Spleen (tissue), 11 donors: ENCODE results near the gene ST3GAL4. TPM values are rescaled to one million over a fixed set of nuclear protein-coding genes. Genes with fewer than 3 reads are reported as not detected.
A peak's percentile ranks its signal among the peaks of the same experiment; 100 is the strongest.

Experiments
- DNase-seq: peaks from one replicate; pipeline ENCODE4 v3.0.0-alpha.2; 2020
- H3K27ac ChIP-seq, 8 donors: fragments of 200-600 bp; sonication (generic) in 7 of 8; 1 replicate in 4 of 8; 2 replicates in 4 of 8; pipeline versions ENCODE4 v1.5.0 to v1.8.0; 2016 to 2021; ENCODE audit warnings: inconsistent platforms in 4 of 8, mild to moderate bottlenecking in 4 of 8, moderate library complexity in 1 of 8
- H3K27me3 ChIP-seq, 7 donors: fragments of 200-600 bp; sonication (generic) in 6 of 7; replicated peaks in 1 of 7; 1 replicate in 4 of 7; 2 replicates in 3 of 7; pipeline versions ENCODE4 v1.5.0 to v1.8.0; 2016 to 2021; ENCODE audit warnings: inconsistent platforms in 3 of 7, mild to moderate bottlenecking in 1 of 7
- H3K36me3 ChIP-seq, 6 donors: fragments of 200-600 bp; sonication (generic) in 5 of 6; 1 replicate in 4 of 6; 2 replicates in 2 of 6; pipeline versions ENCODE4 v1.5.0 to v1.8.0; 2016 to 2021; ENCODE audit warnings: inconsistent platforms in 2 of 6
- H3K4me1 ChIP-seq, 6 donors: fragments of 200-600 bp; sonication (generic) in 5 of 6; 1 replicate in 3 of 6; 2 replicates in 3 of 6; pipeline versions ENCODE4 v1.5.0 to v1.8.0; 2016 to 2021; ENCODE audit warnings: inconsistent platforms in 3 of 6
- H3K4me3 ChIP-seq, 8 donors: fragments of 200-600 bp; sonication (generic) in 7 of 8; 1 replicate in 4 of 8; 2 replicates in 4 of 8; pipeline versions ENCODE4 v1.5.0 to v1.8.0; 2016 to 2021; ENCODE audit warnings: inconsistent platforms in 4 of 8, mild to moderate bottlenecking in 4 of 8, moderate library complexity in 2 of 8
- H3K9me3 ChIP-seq, 8 donors: fragments of 200-600 bp; sonication (generic) in 7 of 8; 1 replicate in 4 of 8; 2 replicates in 4 of 8; pipeline versions ENCODE4 v1.5.0 to v1.8.0; 2016 to 2021; ENCODE audit warnings: inconsistent platforms in 4 of 8
- POLR2A ChIP-seq, 3 donors: fragments of 450-650 bp; IDR thresholded peaks; one replicate each; pipeline ENCODE4 v1.5.1; 2017; ENCODE audit warnings: antibody characterized with exemption in 3 of 3, mild to moderate bottlenecking in 1 of 3
- POLR2AphosphoS5 ChIP-seq, 3 donors: sonication (generic); formaldehyde crosslinking; IDR thresholded peaks; one replicate each; pipeline ENCODE4 v1.5.1; 2017; ENCODE audit warnings: antibody characterized with exemption in 3 of 3
- WGBS, 5 donors: extraction: QIAGEN DNeasy Blood & Tissue Kit in 3 of 5; methylation state at CpG; one replicate each; pipeline versions ENCODE4 v1.1.5 to v1.1.7; 2013 to 2018; 5-methylcytosine and 5-hydroxymethylcytosine counted together
- intact Hi-C: fragments of 100-400 bp; cut with DNase I; formaldehyde crosslinking; loops from one replicate; pipeline ENCODE4 v1.15.0; 2023; ENCODE audit warnings: low total_unique reads
- polyA plus RNA-seq, 3 donors: library from polyadenylated mRNA; stranded (reverse); fragments of 200-250 nt; gene quantifications; one replicate each; pipeline ENCODE4 v1.2.1, GENCODE V29; 2013
- total RNA-seq, 7 donors: library from RNA; depleted of rRNA in 3 of 7; stranded (reverse); fragments of >200 nt in 3 of 7; fragmentation: NEBNext Ultra II Directional in 4 of 7; extraction: Animal tissue kit (Norgen Biotek cat#: 25700) in 4 of 7; gene quantifications; one replicate each; pipeline versions ENCODE4 v1.1.0 to v1.2.1, GENCODE V29; 2016 to 2021
- TF ChIP-seq, protein P1 (sequence below), 11 experiments: fragments of 200-600 bp in 7 of 11; fragments of 450-650 bp in 4 of 11; sonication (generic) in 4 of 11; IDR thresholded peaks in 8 of 11; conservative IDR thresholded peaks in 3 of 11; 1 replicate in 7 of 11; 2 replicates in 4 of 11; pipeline versions ENCODE4 v1.4.0 to v1.8.0; 2016 to 2021; ENCODE audit warnings: antibody characterized with exemption in 11 of 11, inconsistent platforms in 4 of 11, mild to moderate bottlenecking in 1 of 11
- donor health status: healthy with polysubstance abuse.
- donor health status: DM: no; HTN: no; CAD: no; lungs with moderate emphysema.
- donor health status: DM: no; HTN: no; CAD: no.
- donor health status: Bipolar disorder and iron deficiency.
- donor health status: healthy.
- donor health status: DM: no; HTN: no; CAD: no.
- donor health status: DM: yes; HTN: yes; CAD: no.

The ST3GAL4 gene
- total and polyA plus RNA-seq, 10 donors = 12.8 to 102 (median 47.4) TPM

DNA sequence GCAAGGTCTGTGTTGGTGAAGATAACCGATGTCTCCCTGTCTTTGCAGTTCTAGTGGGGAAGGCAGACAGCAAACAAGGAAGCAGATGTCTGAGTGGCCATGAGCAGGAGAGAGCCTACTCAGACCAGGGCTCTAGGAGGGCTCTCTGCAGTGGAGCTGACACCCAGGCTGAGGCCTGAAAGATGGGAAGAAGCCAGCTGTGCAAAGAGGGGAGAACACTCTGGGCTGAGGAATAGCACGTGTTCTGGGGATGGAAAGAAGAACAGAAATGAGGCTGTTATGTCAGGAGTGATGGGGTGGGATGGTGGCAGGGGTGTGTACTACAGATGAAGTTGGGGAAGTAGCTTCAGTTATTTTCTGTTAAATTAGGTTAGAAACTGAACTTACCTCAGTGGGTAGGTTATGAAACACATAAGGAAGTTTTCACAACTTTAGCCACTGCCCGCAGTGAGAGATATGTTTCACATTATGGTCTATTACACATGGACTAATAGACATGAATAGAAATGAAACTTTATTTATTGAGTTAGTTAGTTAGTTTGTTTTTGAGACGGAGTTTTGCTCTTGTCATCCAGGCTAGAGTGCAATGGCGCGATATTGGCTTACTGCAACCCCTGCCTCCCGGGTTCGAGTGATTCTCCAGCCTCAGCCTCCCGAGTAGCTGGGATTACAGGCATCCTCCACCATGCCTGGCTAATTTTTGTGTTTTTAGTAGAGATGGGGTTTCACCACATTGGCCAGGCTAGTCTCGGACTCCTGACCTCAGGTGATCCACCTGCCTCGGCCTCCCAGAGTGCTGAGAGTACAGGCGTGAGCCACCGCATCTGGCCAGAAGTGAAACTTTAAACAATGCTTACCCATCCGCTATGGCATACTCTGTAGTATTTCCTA lies 43.8 kb upstream of the ST3GAL4 start:
- no peaks in the 10 kb centered on the region for H3K9me3 ChIP-seq
- intact Hi-C loops = no loop called here
- peaks cover 0 to 78% (median 17%) of the 10 kb centered on the region in 6 donors for H3K36me3 ChIP-seq
- DNase-seq = no peak
- TF ChIP-seq POLR2AphosphoS5 (IDR thresholded peaks at IDR 0.05) = no peak
- TF ChIP-seq, protein P1, sequence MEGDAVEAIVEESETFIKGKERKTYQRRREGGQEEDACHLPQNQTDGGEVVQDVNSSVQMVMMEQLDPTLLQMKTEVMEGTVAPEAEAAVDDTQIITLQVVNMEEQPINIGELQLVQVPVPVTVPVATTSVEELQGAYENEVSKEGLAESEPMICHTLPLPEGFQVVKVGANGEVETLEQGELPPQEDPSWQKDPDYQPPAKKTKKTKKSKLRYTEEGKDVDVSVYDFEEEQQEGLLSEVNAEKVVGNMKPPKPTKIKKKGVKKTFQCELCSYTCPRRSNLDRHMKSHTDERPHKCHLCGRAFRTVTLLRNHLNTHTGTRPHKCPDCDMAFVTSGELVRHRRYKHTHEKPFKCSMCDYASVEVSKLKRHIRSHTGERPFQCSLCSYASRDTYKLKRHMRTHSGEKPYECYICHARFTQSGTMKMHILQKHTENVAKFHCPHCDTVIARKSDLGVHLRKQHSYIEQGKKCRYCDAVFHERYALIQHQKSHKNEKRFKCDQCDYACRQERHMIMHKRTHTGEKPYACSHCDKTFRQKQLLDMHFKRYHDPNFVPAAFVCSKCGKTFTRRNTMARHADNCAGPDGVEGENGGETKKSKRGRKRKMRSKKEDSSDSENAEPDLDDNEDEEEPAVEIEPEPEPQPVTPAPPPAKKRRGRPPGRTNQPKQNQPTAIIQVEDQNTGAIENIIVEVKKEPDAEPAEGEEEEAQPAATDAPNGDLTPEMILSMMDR (IDR thresholded peaks at IDR 0.05 in 8 of 11, conservative IDR thresholded peaks at IDR 0.05 in 3 of 11) = peak in 5 of 11 experiments; percentile 5 to 56 (median 40)
- WGBS, 5 donors = 52 to 80% (median 69%) methylated on average over 14 of the region's 14 CpGs
- H3K27me3 ChIP-seq = no peaks in the 10 kb centered on the region
- no peak overlapping the region for H3K4me3 ChIP-seq
- H3K27ac ChIP-seq = peak overlapping the region in 7 of 8 donors; percentile 37 to 89 (median 79)
- H3K4me1 ChIP-seq = peaks cover 14 to 83% (median 41%) of the 10 kb centered on the region in 6 donors

- Histone ChIP-seq H3K4me3 (no peak overlapping the region), H3K9me3 (no peaks in the 10 kb centered on the region), H3K27ac (peak overlapping the region in 2 of 8 donors; percentile 88 to 89), H3K4me1 (peaks cover 19 to 83% (median 45%) of the 10 kb centered on the region in 6 donors), H3K27me3 (no peaks in the 10 kb centered on the region), H3K36me3 (peaks cover 0 to 70% (median 17%) of the 10 kb centered on the region in 6 donors)
- no peak for DNase-seq
- 83 to 92% (median 85%) methylated on average over 8 of the region's 8 CpGs for whole genome bisulfite sequencing, 5 donors
- TF ChIP-seq, protein P1 (IDR thresholded peaks at IDR 0.05 in 8 of 11, conservative IDR thresholded peaks at IDR 0.05 in 3 of 11) = no peak
- TF ChIP-seq POLR2AphosphoS5 (IDR thresholded peaks at IDR 0.05) (no peak), POLR2A (IDR thresholded peaks at IDR 0.05) (no peak)
- intact Hi-C loops = no loop called here
These were observed 42.5 kb upstream of the ST3GAL4 start for GRCh38 chr11:126312961-126313360.

DNA sequence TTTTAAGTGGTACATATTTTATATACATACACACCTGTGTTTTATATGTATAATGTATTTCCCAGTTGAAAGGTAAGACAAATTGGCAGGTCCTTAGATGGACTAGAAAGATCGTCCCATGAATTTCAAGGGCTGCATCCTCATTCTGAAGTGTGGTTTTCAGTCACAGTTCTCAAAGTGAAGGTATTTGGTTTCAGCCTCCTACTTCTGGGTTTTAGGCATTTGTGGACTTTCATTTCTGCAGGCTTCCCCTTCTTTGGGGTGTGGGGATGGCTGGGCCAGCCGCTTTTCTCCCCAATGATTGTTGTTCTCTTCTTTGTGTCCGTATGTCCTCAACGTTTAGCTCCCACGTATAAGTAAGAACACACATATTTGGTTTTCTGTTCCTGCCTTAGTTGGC lies 41.7 kb upstream of the ST3GAL4 start:
- Histone ChIP-seq H3K36me3 (peaks cover 0 to 61% (median 15%) of the 10 kb centered on the region in 6 donors), H3K27me3 (no peaks in the 10 kb centered on the region), H3K27ac (peak overlapping the region in 1 of 8 donors; percentile 11), H3K4me1 (peaks cover 28 to 83% (median 49%) of the 10 kb centered on the region in 6 donors), H3K9me3 (no peaks in the 10 kb centered on the region), H3K4me3 (no peak overlapping the region)
- 81 to 92% (median 83%) methylated on average over 5 of the region's 5 CpGs for WGBS, 5 donors
- no peak for TF ChIP-seq POLR2AphosphoS5 (IDR thresholded peaks at IDR 0.05)
- TF ChIP-seq POLR2A (IDR thresholded peaks at IDR 0.05) = no peak
- TF ChIP-seq, protein P1 (IDR thresholded peaks at IDR 0.05 in 8 of 11, conservative IDR thresholded peaks at IDR 0.05 in 3 of 11) = no peak
- DNase-seq = peak; percentile 18
- intact Hi-C loops = no loop called here

- intact Hi-C loops = no loop called here
- no peaks in the 10 kb centered on the region for H3K27me3 ChIP-seq
- no peak for TF ChIP-seq POLR2A (IDR thresholded peaks at IDR 0.05)
- TF ChIP-seq, protein P1 (IDR thresholded peaks at IDR 0.05 in 8 of 11, conservative IDR thresholded peaks at IDR 0.05 in 3 of 11) = no peak
- TF ChIP-seq POLR2AphosphoS5 (IDR thresholded peaks at IDR 0.05) = no peak
- DNase-seq = no peak
- H3K4me1 ChIP-seq = peaks cover 17 to 69% (median 28%) of the 10 kb centered on the region in 6 donors
- H3K9me3 ChIP-seq = no peaks in the 10 kb centered on the region
- no peak overlapping the region for H3K4me3 ChIP-seq
- WGBS, 5 donors = 5 to 30% (median 17%) methylated on average over 1 of the region's 1 CpG
- peak overlapping the region; percentile 40 to 85 (median 80) for H3K27ac ChIP-seq
- peaks cover 0 to 41% (median 9%) of the 10 kb centered on the region in 6 donors for H3K36me3 ChIP-seq
These were observed 38.1 kb upstream of the ST3GAL4 start for GRCh38 chr11:126317432-126317755.
